Loucy (cell line): ENCODE results near the gene ZNF436.

ENCODE experiments used
- H2AFZ ChIP-seq: fragments of 200-600 bp; sonication (generic); 2 replicates; pipeline ENCODE4 v1.6.0; 2016; ENCODE audit warnings: antibody characterized with exemption, mild to moderate bottlenecking, low read length, moderate library complexity
- H3F3A ChIP-seq: fragments of 200-600 bp; 2 replicates; pipeline ENCODE4 v1.6.0; 2016; ENCODE audit warnings: antibody characterized with exemption, low read depth, mild to moderate bottlenecking
- H3K27me3 ChIP-seq: fragments of 200-600 bp; sonication (generic); 2 replicates; pipeline ENCODE4 v1.6.1; 2014; ENCODE audit warnings: low read length, mild to moderate bottlenecking; ENCODE audit not compliant: insufficient read depth, poor library complexity, severe bottlenecking
- H3K36me3 ChIP-seq: fragments of 200-600 bp; sonication (generic); 2 replicates; pipeline ENCODE4 v1.6.1; 2016; ENCODE audit warnings: low read length; ENCODE audit not compliant: insufficient read depth
- H3K4me1 ChIP-seq: fragments of 200-600 bp; sonication (generic); 2 replicates; pipeline ENCODE4 v1.5.1; 2014; ENCODE audit warnings: low read length, mild to moderate bottlenecking; ENCODE audit not compliant: insufficient read depth, poor library complexity, severe bottlenecking
- H3K4me2 ChIP-seq: fragments of 200-600 bp; sonication (generic); 2 replicates; pipeline ENCODE4 v1.6.0; 2014; ENCODE audit warnings: antibody characterized with exemption, low read length, low read depth, mild to moderate bottlenecking; ENCODE audit not compliant: poor library complexity, severe bottlenecking
- H3K4me3 ChIP-seq: fragments of 200-600 bp; sonication (generic); 2 replicates; pipeline ENCODE4 v1.5.1; 2014; ENCODE audit warnings: low read length, mild to moderate bottlenecking, mixed read lengths; ENCODE audit not compliant: poor library complexity, severe bottlenecking
- H3K79me2 ChIP-seq: fragments of 200-600 bp; sonication (generic); 2 replicates; pipeline ENCODE4 v1.6.1; 2014; ENCODE audit warnings: low read length; ENCODE audit not compliant: insufficient read depth
- H3K9ac ChIP-seq: fragments of 200-600 bp; sonication (generic); 2 replicates; pipeline ENCODE4 v1.6.0; 2014; ENCODE audit warnings: mild to moderate bottlenecking, low read depth, low read length, moderate library complexity; ENCODE audit not compliant: poor library complexity, severe bottlenecking
- H3K9me2 ChIP-seq: fragments of 200-600 bp; sonication (generic); replicated peaks from 2 replicates; pipeline ENCODE4 v1.6.1; 2016; ENCODE audit warnings: low read depth, low read length, mixed read lengths
- H3K9me3 ChIP-seq: fragments of 200-600 bp; sonication (generic); 2 replicates; pipeline ENCODE4 v1.6.1; 2014; ENCODE audit warnings: mild to moderate bottlenecking, antibody characterized with exemption, low read length, low read depth; ENCODE audit not compliant: insufficient read depth
- H4K20me1 ChIP-seq: fragments of 200-600 bp; sonication (generic); 2 replicates; pipeline ENCODE4 v1.6.0; 2014; ENCODE audit warnings: antibody characterized with exemption, low read length, mild to moderate bottlenecking; ENCODE audit not compliant: insufficient read depth, poor library complexity, severe bottlenecking
- EZH2phosphoT487 ChIP-seq: fragments of 200-600 bp; IDR thresholded peaks from 2 replicates; pipeline ENCODE4 v1.6.1; 2018; ENCODE audit warnings: antibody characterized with exemption, mild to moderate bottlenecking, moderate library complexity, borderline replicate concordance
- TF ChIP-seq, protein P1 (sequence below): fragments of 200-600 bp; sonication (generic); conservative IDR thresholded peaks from 2 replicates; pipeline ENCODE4 v1.5.1; 2014; ENCODE audit warnings: mild to moderate bottlenecking, antibody characterized with exemption, low read length

Gene ZNF436

DNA sequence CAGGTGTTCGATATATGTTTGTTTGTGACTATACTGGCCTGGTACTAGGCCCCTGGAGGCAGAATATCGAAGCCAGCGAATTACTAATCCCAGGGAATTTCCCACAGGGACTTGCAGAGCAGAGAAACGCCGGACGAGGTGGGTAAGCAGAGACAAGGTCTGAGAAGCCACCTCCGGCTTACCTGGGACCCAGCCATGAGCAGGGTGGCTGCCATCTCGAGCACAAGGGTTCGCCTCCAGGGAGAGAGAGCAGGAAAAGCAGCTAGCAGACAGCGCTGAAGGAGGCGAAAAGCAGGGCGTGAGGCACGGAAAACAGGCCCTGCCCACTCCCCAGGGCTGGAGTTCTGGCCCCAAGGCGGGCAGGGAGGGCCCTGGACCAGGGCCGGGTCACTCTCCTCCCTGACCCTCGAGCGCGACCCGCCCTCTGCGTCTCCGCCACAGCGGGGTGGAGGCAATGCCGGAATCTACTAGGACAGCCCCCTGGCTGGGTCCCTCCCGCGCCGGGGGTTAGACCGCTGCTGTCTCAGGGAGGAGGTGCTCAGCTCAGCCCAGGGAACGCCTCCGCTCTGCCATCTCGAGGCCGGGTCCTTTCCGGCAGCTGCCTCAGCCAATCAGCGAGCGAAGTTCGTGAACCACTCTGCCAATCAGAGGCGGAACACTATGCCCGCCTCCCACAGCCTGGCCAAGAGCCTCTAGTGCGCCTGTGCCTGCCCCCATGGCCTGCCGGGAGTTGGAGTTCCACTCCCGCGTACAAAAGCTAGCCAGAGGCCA, 1.7 kb downstream of the ZNF436 start:
- peaks cover 59% of the 10 kb centered on the region for H3K79me2 ChIP-seq
- no peaks in the 10 kb centered on the region for H3K9me2 ChIP-seq
- H2AFZ ChIP-seq: peak overlapping the region; percentile 98
- H4K20me1 ChIP-seq: no peaks in the 10 kb centered on the region
- H3K4me1 ChIP-seq: peaks cover 32% of the 10 kb centered on the region
- TF ChIP-seq EZH2phosphoT487: no peak
- TF ChIP-seq, protein P1, sequence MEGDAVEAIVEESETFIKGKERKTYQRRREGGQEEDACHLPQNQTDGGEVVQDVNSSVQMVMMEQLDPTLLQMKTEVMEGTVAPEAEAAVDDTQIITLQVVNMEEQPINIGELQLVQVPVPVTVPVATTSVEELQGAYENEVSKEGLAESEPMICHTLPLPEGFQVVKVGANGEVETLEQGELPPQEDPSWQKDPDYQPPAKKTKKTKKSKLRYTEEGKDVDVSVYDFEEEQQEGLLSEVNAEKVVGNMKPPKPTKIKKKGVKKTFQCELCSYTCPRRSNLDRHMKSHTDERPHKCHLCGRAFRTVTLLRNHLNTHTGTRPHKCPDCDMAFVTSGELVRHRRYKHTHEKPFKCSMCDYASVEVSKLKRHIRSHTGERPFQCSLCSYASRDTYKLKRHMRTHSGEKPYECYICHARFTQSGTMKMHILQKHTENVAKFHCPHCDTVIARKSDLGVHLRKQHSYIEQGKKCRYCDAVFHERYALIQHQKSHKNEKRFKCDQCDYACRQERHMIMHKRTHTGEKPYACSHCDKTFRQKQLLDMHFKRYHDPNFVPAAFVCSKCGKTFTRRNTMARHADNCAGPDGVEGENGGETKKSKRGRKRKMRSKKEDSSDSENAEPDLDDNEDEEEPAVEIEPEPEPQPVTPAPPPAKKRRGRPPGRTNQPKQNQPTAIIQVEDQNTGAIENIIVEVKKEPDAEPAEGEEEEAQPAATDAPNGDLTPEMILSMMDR: no peak
- peaks cover 17% of the 10 kb centered on the region; the same call in 1 of the 2 replicates for H3K9me3 ChIP-seq
- peaks cover under 1% of the 10 kb centered on the region for H3K27me3 ChIP-seq
- no peaks in the 10 kb centered on the region for H3F3A ChIP-seq
- peak overlapping the region; percentile 83 for H3K4me2 ChIP-seq
- peak overlapping the region; percentile 87 for H3K4me3 ChIP-seq
- H3K36me3 ChIP-seq: peaks cover 27% of the 10 kb centered on the region
- peak overlapping the region; percentile 90 for H3K9ac ChIP-seq

DNA sequence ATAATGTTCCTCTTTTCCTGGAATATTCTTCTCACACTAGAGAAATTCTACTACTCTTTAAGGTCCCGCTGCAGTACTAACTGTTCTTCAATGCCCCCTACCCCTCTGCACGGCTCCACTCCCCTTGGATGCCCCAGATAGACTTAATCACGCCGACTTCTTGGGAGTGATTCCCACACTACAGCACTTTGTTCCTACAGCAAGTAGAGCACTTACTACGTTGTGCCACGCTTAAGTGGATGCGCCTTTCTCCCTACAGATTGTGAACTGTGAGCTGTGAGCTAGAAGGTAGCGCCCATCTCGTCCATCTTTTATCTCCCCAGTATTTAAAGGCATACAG, 2.2 kb downstream of the ZNF436 start:
- Histone ChIP-seq H3K4me3 (peak overlapping the region; percentile 87), H3K36me3 (peaks cover 33% of the 10 kb centered on the region), H3K4me1 (peaks cover 32% of the 10 kb centered on the region), H4K20me1 (no peaks in the 10 kb centered on the region), H2AFZ (peak overlapping the region; percentile 70; the same call in 1 of the 2 replicates), H3K9ac (peak overlapping the region; percentile 74), H3K27me3 (peaks cover 6% of the 10 kb centered on the region), H3K9me3 (peaks cover 22% of the 10 kb centered on the region), H3K79me2 (peaks cover 55% of the 10 kb centered on the region), H3K9me2 (no peaks in the 10 kb centered on the region), H3F3A (no peaks in the 10 kb centered on the region), H3K4me2 (peak overlapping the region; percentile 83)
- TF ChIP-seq, protein P1: no peak
- no peak for TF ChIP-seq EZH2phosphoT487

DNA sequence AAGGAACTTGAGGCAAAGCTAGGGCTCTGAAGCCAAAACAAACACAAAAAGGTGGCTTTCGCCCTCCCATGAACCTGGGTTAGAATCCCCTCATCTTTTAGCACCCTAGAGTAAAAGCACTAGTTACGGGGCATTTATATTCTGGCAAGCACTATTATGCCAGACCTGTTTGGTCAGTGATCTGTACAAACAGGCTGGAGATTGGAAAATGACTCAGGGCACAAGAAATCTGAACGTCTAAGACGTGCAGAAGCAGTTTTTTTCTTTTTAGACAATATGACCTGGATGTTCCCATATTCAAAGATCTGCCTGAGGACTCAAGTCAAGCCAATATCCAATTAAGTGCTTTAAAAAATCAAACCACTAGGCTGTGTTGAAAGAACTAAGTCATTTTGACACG, 3.0 kb downstream of the ZNF436 start:
- no peak overlapping the region for H2AFZ ChIP-seq
- H3K9me3 ChIP-seq: peaks cover 31% of the 10 kb centered on the region
- H3K4me3 ChIP-seq: peak overlapping the region; percentile 87
- peaks cover 9% of the 10 kb centered on the region for H3K27me3 ChIP-seq
- H3K9me2 ChIP-seq: no peaks in the 10 kb centered on the region
- TF ChIP-seq, protein P1: no peak
- no peak for TF ChIP-seq EZH2phosphoT487
- no peaks in the 10 kb centered on the region for H3F3A ChIP-seq
- H3K4me1 ChIP-seq: peaks cover 26% of the 10 kb centered on the region
- no peaks in the 10 kb centered on the region for H4K20me1 ChIP-seq
- H3K79me2 ChIP-seq: peaks cover 47% of the 10 kb centered on the region
- peaks cover 41% of the 10 kb centered on the region for H3K36me3 ChIP-seq
- H3K9ac ChIP-seq: peak overlapping the region; percentile 74
- H3K4me2 ChIP-seq: peak overlapping the region; percentile 83
